GM19351 (cell line): ENCODE results near the gene GPR155.

Experiments used
- ATAC-seq: cut with Tn5 transposase; IDR thresholded peaks from one replicate; pipeline ENCODE4 v1.9.1; 2021; ENCODE audit warnings: mild to moderate bottlenecking, moderate library complexity; ENCODE audit not compliant: unreplicated experiment

GPR155 gene, protein sequence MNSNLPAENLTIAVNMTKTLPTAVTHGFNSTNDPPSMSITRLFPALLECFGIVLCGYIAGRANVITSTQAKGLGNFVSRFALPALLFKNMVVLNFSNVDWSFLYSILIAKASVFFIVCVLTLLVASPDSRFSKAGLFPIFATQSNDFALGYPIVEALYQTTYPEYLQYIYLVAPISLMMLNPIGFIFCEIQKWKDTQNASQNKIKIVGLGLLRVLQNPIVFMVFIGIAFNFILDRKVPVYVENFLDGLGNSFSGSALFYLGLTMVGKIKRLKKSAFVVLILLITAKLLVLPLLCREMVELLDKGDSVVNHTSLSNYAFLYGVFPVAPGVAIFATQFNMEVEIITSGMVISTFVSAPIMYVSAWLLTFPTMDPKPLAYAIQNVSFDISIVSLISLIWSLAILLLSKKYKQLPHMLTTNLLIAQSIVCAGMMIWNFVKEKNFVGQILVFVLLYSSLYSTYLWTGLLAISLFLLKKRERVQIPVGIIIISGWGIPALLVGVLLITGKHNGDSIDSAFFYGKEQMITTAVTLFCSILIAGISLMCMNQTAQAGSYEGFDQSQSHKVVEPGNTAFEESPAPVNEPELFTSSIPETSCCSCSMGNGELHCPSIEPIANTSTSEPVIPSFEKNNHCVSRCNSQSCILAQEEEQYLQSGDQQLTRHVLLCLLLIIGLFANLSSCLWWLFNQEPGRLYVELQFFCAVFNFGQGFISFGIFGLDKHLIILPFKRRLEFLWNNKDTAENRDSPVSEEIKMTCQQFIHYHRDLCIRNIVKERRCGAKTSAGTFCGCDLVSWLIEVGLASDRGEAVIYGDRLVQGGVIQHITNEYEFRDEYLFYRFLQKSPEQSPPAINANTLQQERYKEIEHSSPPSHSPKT

GRCh38 chr2:174486563-174487107 lies at the start of gene GPR155:
GPR155 (minus strand) TSS chr2:174487029; CDS start chr2:174481956, 5,073 bp downstream.
- peak; percentile 36 for ATAC-seq

DNA sequence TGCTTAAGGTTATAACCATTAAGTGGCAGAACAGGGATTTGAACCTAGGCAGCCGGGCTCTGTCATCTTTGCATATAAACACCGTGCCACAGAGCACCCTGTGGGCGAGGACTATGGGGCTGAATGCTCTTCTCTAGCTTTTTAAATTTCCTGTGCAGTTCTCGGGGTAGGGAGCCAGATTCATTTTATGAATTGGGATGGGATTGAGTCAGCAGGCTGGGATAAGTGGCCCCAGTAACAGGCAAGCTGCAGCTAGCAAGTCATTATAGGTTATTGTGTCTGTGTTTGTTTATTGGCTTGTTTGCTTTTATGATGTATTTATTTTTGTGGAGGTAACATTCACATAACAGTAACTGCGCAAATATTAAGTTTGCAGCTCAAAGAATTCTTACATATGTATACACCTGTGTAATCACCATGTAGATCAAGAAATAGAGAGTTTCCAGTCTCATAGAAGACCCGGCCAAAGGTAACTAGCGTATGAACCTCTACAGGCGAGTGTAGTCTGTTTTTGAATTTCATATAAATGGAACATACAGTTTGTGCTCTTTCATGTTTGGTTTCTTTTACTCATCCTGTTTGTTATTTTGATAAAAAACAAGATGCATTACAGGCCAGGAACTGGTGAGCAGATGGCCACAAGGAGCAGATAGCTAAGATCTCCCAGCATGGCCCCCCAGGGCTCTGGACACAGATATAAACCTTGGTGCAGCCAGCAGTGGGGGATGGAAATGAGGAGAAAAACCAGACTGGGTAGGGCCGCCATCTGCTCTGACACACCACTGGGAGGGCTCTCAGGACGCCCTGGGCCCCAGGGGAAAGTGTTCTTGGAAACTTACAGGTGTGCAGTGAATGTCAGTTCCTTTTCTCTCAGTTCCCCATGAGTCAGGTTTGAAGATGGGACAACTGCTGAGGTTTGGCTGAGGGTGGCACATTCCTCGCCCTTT lies 49.2 kb upstream of the GPR155 start:
- ATAC-seq, result peak; percentile 53

- no peak for ATAC-seq
Observed at GRCh38 chr2:174535083-174535482, 48.3 kb upstream of the GPR155 start.

DNA sequence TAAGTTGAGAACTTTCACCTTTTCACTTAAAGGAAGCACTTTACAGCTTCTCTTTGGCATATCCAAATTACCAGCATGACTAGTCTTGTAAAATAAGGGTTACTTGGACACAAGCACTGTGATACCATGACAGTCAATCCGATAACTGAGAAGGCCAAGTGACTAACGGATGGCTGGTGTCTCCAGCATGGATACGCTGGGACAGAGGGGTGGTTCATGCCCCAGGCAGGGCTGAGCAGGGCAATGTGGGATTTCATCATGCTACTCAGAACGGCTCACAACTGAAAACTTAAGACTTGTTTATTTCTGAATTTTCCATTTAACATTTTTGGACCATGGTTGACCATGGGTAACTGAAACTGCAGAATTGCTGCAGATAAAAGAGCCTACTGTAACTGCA lies 43.1 kb upstream of the GPR155 start:
- no peak for ATAC-seq

- ATAC-seq, result no peak
Observed at GRCh38 chr2:174527959-174528358, 41.1 kb upstream of the GPR155 start.

DNA sequence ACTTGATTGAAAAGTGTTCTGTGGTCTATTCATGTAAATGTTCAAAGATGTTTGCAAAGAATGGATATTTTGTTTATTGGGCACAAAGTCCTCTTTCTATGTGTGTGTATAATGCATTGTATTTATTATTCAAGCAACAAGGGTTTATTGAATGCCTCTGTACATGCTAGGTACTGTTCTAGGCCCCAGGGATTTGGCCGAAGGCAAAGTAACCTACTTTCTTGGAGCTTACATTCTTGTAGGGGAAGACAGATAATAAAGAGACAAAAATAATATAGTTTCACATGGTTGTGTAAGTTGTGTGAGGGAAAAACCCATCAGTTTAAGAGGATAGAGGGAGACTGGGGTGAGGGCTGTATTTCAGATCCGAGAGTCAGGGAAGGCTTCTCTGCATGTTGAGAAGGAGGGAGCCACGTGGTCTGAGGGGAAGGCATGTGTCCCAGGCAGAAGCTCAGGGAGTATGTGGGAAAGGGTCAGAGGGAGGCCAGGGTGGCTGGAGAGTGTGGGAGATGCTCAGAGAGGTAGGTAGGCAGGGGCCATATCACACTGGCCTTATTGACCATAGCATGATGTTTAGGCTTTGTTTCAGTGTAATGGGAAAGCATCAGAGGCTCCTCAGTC lies 40.4 kb upstream of the GPR155 start:
- ATAC-seq, result no peak

DNA sequence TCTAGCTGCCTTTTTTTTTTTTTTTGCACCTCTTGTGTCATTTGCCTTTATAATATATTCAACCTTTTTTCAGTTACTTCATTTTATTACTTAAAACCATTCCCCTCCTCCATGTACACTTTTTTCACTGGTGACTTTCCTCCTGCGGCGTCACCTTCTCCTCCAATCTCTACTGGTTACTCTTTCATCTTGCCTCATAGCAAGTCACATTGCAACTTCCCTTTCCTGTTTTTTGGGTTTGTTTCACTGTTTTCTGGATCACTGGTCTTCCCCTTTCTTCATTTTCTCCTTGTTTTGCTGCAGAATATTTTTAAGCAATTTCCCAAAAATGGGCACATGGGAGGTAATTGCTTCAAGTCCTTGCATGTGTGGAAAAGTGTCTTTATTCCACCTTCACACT lies 37.7 kb upstream of the GPR155 start:
- ATAC-seq, result no peak

DNA sequence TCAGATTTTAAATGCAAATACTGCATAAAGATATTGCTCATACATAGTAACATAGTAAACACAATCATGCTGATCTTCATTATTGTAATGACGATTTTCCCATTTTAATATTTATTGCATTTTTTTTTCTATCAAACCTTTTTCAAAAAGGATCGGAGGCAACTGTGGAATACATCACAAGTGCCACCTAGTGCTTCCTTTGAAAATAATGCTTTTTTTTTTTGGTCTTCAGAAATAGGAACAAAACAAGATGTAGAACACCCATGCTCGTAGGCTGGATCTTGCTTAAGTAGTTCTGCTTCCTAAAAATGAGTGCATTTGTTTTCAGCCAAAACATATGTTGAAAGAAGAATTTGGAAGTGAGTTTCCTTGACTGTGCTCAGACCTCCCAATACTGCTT lies 35.7 kb upstream of the GPR155 start:
- ATAC-seq, result no peak

DNA sequence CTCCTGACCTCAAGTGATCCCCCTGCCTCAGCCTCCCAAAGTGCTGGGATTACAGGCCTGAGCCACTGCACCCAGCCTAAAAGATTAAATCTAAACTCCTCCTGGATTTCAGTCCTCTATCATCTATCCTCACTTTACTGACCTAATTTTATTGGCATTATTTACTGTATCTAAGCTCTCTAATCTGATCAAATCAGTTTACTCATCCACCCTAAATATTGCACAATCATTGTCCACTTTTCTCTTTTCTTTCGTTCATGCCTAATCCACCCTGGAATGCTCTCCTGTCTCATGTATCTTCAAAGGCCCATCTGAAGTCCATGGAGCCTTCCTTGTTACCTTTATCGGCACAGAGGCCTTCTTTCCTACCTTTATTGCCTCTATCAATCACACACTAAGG lies 31.6 kb upstream of the GPR155 start:
- no peak for ATAC-seq

- no peak for ATAC-seq
Observed at GRCh38 chr2:174516501-174517378, 29.9 kb upstream of the GPR155 start.

DNA sequence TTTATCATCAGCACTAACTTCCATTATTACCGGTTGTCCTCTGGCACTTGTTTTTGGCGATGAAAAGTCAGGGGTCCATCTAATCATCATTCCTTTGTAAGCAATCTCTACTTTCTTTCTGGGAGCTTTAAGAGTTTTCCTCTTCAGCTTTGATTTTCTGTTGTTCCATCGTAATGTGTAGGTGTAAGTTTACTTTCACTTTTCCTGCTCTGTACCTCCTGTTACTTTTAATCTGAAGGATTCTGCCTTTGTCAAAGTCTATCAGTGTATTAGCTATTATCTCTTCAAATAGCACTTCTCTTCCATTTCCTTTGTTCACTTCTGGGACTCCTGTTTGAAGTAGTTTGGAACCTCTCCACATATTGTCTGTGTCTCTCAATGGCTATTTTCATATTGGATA lies 25.5 kb upstream of the GPR155 start:
- no peak for ATAC-seq

DNA sequence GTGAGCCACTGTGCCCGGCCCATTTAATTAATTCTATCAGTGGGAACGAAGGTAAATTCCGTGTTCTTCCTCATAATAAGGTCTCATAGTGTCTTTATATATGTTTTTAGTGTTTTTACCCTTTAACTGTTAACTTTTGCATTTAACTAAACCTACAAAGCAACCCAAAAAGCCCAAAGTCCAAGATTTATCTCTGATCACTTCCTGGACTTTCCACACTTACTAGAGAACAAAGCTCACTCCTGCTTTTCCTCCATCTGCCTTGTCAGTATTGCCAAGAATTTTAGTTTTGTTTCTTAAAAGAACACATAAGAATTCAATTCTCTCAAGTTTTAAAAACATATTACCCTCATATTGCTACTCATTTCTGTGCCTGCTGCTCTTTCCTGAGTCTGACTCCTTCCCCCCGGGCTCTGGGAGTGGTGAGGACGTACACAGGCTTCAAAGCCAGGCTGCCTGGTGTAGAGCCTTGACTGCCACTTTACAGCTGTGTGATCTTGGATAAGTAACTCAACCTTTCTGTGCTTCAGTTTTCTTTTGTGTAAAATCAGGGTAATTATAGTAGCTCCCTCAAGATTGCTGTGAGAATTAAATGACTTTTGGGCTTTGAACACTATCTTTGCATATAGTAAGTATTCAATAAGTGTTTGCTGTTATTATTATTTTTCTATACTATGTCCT lies 24.9 kb upstream of the GPR155 start:
- no peak for ATAC-seq

DNA sequence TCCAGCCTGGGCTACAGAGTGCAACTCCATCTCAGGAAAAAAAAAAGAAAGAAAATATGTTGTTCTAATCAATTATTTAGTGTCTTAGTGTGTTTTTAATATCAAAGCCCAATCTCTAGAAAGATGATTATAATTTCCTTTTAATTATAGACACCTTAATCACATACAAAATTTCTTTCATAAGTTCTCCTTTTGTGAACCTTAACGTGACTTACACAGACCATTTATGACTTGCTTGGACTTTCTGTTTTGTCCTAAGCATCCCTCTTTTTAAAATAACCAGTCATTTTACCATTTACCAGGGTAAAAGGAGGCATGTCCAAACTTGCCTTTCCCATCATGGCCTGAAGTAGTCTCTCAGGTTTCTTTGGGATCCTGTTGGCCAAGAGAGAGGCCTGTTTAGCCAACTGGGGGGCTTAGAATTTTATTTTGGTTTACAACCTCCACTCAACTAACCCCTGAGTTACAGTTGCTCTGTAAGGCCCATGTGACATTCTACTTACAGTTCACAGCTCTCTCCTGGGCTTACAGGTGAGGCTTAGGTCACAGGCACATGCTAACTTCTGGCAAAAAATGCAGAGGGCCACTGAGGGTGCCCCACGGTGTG lies 23.9 kb upstream of the GPR155 start:
- ATAC-seq, result no peak

DNA sequence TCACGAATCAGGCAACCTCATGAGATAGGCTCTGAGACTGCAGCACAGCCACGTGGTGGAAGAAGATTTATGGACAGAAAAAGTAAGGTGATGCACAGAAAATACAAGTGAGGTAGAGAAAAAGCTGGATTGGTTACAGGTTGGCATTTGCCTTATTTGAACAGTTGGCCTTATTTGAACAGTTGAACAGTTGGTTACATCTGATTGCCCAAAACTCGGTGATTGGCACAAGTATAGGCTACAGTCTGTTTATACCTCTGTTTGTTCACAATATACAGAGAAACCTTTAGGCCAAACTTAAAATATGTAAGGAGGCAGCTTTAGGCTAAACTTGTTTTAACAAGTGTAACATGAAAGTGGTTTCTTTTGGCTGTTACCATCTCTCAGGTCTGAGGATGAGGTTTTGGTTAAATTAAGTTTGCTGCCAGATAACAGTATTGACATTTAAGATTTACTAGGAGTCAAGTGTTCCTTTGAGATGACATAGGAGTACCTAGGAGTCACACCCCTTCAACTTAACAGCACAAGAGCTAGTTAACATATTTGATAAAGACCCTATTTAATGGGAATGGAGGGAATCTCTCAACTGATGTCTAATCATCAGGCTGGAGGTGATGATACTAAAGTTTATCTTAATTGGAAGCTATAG lies 16.5 kb upstream of the GPR155 start:
- no peak for ATAC-seq

- no peak for ATAC-seq
Observed at GRCh38 chr2:174499371-174499770, 12.5 kb upstream of the GPR155 start.

DNA sequence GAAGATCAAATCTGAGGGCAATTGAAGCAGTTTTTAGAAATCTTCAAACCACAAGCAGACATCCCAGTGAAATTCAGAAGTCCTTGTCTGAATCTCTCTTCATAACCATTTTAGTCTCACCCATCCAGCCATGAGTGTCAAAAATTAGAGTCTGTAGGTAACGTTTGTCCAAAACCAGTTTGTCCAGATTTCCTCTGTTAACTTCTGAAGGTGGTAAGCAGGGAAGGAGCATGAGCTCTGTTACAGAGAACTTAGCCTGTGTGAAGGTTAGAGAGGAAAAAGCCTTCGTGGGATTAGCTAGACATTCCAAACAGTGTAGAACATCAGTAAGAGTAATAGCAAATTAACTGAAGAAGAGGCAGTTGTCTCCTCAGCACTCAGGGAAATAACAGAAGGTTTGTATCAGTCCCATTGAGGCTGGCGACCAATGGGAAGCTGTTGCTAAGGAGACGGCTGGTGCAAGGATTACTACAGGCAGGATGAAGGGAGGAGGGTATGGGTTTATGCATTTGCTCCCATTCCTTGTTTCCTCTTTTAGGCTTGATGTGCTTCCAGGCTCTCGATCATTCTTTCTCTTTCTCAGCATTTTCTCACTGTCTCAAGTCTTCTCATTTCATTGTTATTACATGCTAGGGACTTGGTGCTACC lies 8.7 kb upstream of the GPR155 start:
- ATAC-seq, result no peak
